Measurements from ENCODE around the gene ZNF638. TPM values are rescaled to one million over a fixed set of nuclear protein-coding genes. Genes with fewer than 3 reads are reported as not detected.
A peak's percentile ranks its signal among the peaks of the same experiment; 100 is the strongest.

The ZNF638 gene
- total and polyA plus RNA-seq, 2 of the 8 experiments (the other 6 are each of a cell fraction or from before 2014, with no cell fraction given), result 45.3 to 143 TPM

GRCh38 chr2:71455741-71456569, 124.4 kb downstream of the ZNF638 start:
- H3K4me1 ChIP-seq (replicated peaks in 1 of 4; ENCODE audit: control insufficient read depth in 3 of 4, insufficient read depth in 4 of 4, low read length in 3 of 4), result peaks cover 24 to 37% (median 28%) of the 10 kb centered on the region in 4 experiments
- peak overlapping the region; percentile 59 to 80 for H3K4me2 ChIP-seq (ENCODE audit: insufficient read depth in 1 of 2, low read depth in 2 of 2, low read length in 2 of 2)
- H2BK120ac ChIP-seq (replicated peaks; ENCODE audit: low read depth, low read length), result peak overlapping the region; percentile 75
- peak overlapping the region; percentile 85 for H3K18ac ChIP-seq (ENCODE audit: extremely low read depth, low read length)
- H2AK5ac ChIP-seq (ENCODE audit: low read depth, low read length), result 0 out of 2 replicates have a peak overlapping the region, but pooled peaks have one; percentile 41
- peak overlapping the region in 1 of 4 experiments; percentile 17; a peak in 3 of 7 replicates for H3K9ac ChIP-seq (replicated peaks in 1 of 4; ENCODE audit: extremely low read depth in 1 of 4, low read depth in 3 of 4, low read length in 3 of 4)
- peak overlapping the region; percentile 16; the same call in 1 of the 2 replicates for H2BK15ac ChIP-seq (ENCODE audit: low read length)
- H2BK20ac ChIP-seq (ENCODE audit: low read length), result peak overlapping the region; percentile 51
- peaks cover 0 to 2% of the 10 kb centered on the region in 2 experiments for H4K20me1 ChIP-seq (replicated peaks in 1 of 2; ENCODE audit: control insufficient read depth in 1 of 2, insufficient read depth in 2 of 2, low read length in 2 of 2)
- H3K79me1 ChIP-seq (ENCODE audit: low read depth, low read length), result no peaks in the 10 kb centered on the region; the same call in 1 of the 2 replicates
- no peak overlapping the region for H3K23ac ChIP-seq (ENCODE audit: insufficient read length)
- H3K36me3 ChIP-seq (ENCODE audit: control insufficient read depth in 2 of 4, insufficient read depth in 4 of 4, low read length in 3 of 4), result no peaks in the 10 kb centered on the region
- no peak overlapping the region for H3K56ac ChIP-seq (replicated peaks; ENCODE audit: insufficient read length, low read depth, low read length)
- H3K27ac ChIP-seq (ENCODE audit: low read depth, low read length), result peak overlapping the region; percentile 11; the same call in 1 of the 2 replicates
- CTCF ChIA-PET (ENCODE audit: partially characterized antibody), result interaction anchor here (0.6 to 21.6 kb wide), 13 partner anchors 9 to 264 kb away, joined by 3 to 211 read pairs (median 4); no protein-coding TSS in a partner anchor
- peaks cover 0 to 39% (median 29%) of the 10 kb centered on the region in 4 experiments; a peak in 6 of 7 replicates for H3K27me3 ChIP-seq (replicated peaks in 1 of 4; ENCODE audit: control insufficient read depth in 3 of 4, extremely low read depth in 1 of 4, insufficient read depth in 3 of 4, low read length in 3 of 4)
- H3K4me3 ChIP-seq (ENCODE audit: extremely low read depth in 1 of 4, insufficient read depth in 2 of 4, low read depth in 3 of 4, low read length in 4 of 4), result peak overlapping the region in 2 of 4 experiments; percentile 7 to 23; a peak in 3 of 8 replicates
- peak overlapping the region; percentile 41; the same call in 1 of the 2 replicates for H2BK5ac ChIP-seq (ENCODE audit: low read depth, low read length)
- 23% methylated on average over 6 of the region's 6 CpGs; no CpG with 5 or more reads in 1 of the 2 experiments for WGBS, 2 experiments (ENCODE audit: extremely low coverage in 1 of 2, insufficient coverage in 1 of 2, insufficient read length in 1 of 2, insufficient replicate concordance in 2 of 2, low coverage in 1 of 2, low lambda C conversion rate in 2 of 2, missing lambda C conversion rate in 1 of 2)
- POLR2A ChIA-PET (ENCODE audit: partially characterized antibody), result interaction anchor here (0.8 to 5.3 kb wide), 13 partner anchors 10 to 229 kb away, joined by 3 to 51 read pairs (median 4); partner anchors contain the start of genes PAIP2B and ZNF638
- peaks cover 6% of the 10 kb centered on the region; the same call in 1 of the 2 replicates for H3K23me2 ChIP-seq (ENCODE audit: low read depth, low read length)
- no peaks in the 10 kb centered on the region for H3K9me3 ChIP-seq (ENCODE audit: insufficient read depth in 2 of 2, low read depth in 1 of 2, low read length in 1 of 2)
- no peak overlapping the region for H3K14ac ChIP-seq (ENCODE audit: insufficient read length)
- no peaks in the 10 kb centered on the region for H3K79me2 ChIP-seq (ENCODE audit: control insufficient read depth in 1 of 2, insufficient read depth in 2 of 2, low read length in 2 of 2)
- H4K91ac ChIP-seq (replicated peaks; ENCODE audit: insufficient read length, low read length), result peak overlapping the region; percentile 77
- H4K8ac ChIP-seq (ENCODE audit: extremely low read depth, insufficient read depth, low read length), result peak overlapping the region; percentile 88
- DNase-seq (ENCODE audit: low read depth in 1 of 2, low spot score in 2 of 2) (peak in 1 of 2 experiments; percentile 60), FAIRE-seq (no peak)
- H3K4ac ChIP-seq (replicated peaks; ENCODE audit: insufficient read length, low read depth, low read length), result peak overlapping the region; percentile 22
- H4K5ac ChIP-seq (ENCODE audit: insufficient read length, low read depth, low read length), result peak overlapping the region; percentile 28
- peak; percentile 43; the same call in 1 of the 2 replicates for TF ChIP-seq SRF (IDR thresholded peaks at IDR 0.05; ENCODE audit: low read depth, low read length)
- TF ChIP-seq RNF2 (IDR thresholded peaks at IDR 0.05; ENCODE audit: borderline replicate concordance, low read depth, low read length, missing control alignments, poor library complexity, severe bottlenecking), result no peak
- TF ChIP-seq TEAD4 (IDR thresholded peaks at IDR 0.05; ENCODE audit: low read depth, low read length), result peak; percentile 69
- peak; percentile 89 for TF ChIP-seq ASH2L (IDR thresholded peaks at IDR 0.05; ENCODE audit: low read length)
- TF ChIP-seq KDM4A (IDR thresholded peaks at IDR 0.05; ENCODE audit: low read depth, low read length, severe bottlenecking), result no peak
- TF ChIP-seq RBBP5 (IDR thresholded peaks at IDR 0.05; ENCODE audit: borderline replicate concordance, low read depth, low read length), result peak; percentile 51; the same call in 1 of the 2 replicates
- H2BK12ac ChIP-seq (ENCODE audit: low read depth, low read length), result peak overlapping the region; percentile 13
- H2AFZ ChIP-seq (ENCODE audit: low read length), result no peak overlapping the region

All from H1 (cell line).